ENCODE measurements around the gene MTOR.
A peak's percentile ranks its signal among the peaks of the same experiment; 100 is the strongest.
"Not testable (repeated sequence)": the region's sequence is repeated elsewhere in the genome, so short reads cannot be mapped to it uniquely, and the experiment has no call there.

MTOR gene

DNA sequence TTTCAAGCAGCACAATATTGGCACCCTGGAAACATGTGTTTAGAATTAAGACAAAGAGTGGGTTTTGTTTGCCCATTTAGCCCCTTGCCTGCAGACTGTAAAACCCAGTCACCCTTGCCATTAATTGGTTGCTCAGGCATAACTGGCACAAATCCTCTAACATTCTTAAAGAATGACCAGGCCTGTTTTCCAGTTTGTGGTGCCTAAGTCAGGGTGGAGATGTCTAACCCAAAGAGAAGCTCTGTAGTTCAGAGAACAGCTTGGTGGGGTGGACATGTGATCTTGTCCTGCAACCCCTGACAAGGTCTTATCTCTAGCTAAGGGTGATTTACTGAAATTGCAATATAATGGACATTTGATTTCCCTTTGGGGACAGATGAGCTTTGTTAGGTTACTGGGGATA, 82.0 kb downstream of the MTOR start:
- no peak for DNase-seq (ENCODE audit: low read depth, low spot score)

DNA sequence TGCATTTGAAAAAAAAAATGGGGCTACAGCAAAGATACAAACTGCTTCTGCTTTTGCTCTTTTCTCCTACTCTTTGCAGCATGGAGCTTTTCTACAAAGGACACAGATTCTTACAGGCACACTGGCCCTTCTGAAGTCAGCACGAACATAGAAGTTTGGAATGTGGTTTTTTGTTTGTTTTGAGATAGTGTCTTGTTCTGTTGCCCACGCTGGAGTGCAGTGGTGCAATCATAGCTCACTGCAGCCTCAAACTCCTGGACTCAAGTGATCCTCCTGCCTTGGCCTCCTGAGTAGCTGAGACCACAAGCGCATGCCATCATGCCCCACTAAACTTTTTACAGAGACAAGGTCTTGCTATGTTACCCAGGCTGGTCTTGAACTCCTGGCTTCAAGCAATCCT, 82.6 kb downstream of the MTOR start:
- DNase-seq (ENCODE audit: low read depth, low spot score), result not testable (repeated sequence)

DNA sequence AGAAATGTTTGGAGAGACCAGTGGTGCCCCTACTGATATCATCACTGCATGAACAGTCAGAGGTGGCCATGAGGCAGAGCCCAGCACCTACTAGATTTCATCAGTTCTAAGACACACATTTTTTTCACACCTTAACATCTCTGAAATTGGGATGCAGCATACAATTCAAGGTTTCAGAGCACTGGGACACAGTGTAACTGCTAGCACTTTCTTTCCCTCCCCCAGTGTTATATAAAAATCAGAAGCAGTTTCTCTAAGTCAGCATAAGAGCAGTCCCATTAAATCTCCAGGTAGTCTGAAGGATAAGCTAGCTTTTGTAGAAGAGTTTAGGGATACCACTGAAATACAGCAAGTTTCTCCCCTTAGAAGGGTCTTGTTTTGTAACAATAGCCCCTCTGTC, 83.2 kb downstream of the MTOR start:
- DNase-seq (ENCODE audit: low read depth, low spot score), result no peak

DNA sequence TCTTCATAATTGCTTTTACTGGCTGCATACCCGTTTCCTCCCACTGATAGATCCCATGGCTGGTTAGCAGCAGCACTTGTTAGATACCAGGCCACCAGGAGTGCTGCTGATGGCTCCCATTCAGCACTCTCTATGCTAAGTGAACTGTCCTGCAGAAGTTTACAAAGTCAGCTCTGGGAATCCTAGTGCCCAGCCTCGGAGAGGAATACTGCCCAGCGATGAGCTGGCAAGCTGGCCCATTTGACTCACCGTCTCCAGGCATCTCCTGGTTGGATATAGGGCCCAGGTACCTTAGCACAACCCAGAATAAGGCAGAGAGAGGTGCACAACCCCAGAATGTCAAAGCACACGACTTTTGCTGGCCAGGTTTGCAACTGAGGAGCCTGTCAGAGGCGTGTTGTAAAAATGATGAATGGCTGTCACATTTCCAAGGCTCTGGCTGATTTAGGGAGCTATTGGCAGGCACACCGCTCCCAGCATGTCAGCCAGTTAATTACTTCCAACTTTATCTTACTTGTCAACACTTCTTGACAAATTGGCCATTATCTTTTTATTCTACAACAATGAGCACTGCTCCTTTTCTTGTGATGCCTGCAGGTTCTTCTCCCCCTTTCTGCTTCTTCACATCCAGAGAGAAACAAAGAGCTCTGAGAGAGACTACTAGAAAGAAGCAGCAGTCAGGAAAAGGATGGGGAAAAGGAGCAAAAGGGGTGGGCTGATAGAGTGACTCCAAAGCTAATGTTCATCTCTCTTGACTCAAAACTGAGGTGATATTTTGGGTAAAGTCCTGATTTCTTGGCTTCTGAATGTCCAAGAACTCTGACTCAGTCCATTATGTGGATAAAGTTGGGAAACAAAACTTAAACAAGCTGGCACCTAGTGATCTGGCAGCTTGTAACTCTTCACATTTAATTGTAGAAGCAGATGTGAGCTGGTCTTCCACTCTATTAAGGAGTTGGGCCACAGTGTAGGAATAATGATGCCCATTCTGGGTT, 84.0 kb downstream of the MTOR start:
- peak; percentile 33 for DNase-seq (ENCODE audit: low read depth, low spot score)

DNA sequence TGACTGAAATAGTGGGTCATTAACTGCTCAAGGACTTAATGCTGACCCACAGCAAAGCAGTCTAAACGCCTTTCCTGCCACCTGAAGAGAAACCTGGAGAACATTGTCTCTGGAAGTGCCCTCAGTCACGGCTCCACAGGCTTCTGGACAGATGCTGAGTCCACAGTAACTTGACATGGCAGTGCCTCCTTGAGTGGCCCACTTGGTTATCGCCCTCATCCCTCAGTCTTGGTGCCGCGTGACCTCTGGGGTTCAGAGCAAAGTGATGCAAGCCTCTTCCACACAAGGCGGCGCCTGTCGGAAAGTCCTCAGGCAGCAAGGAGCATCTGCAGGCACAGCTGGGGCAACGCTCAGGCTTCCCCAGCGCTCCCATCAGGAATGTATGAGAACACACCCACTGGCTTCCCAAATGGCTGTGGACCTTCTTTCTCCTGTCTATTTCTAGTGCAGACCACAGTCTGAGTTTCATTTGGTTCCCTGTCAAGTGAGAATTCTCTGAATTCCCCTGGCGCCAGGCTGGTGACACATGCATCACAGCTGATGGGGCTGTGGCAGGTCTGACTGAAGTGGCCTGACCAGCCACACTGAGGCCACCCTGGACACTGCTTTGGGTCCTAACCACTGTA, 86.2 kb downstream of the MTOR start:
- DNase-seq (ENCODE audit: low read depth, low spot score), result peak; percentile 21

DNA sequence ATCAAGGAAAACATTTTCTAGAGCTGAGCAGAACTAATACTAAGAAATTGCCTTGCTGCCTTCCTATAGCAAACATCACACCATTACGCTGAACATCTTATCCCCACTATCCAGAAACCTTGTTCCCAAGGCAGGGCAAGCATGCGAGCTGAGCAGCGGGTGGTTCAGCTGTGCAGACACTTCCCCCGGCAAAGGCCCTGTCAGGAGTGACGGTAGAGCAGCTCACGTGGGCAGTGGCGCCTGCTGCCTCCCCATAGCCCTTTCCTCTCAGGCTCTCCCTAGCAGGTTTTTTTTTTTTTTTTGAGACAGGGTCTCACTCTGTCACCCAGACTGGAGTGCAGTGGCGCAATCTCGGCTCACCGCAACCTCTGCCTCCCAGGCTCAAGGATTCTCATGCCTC, 86.9 kb downstream of the MTOR start:
- no peak for DNase-seq (ENCODE audit: low read depth, low spot score)

DNA sequence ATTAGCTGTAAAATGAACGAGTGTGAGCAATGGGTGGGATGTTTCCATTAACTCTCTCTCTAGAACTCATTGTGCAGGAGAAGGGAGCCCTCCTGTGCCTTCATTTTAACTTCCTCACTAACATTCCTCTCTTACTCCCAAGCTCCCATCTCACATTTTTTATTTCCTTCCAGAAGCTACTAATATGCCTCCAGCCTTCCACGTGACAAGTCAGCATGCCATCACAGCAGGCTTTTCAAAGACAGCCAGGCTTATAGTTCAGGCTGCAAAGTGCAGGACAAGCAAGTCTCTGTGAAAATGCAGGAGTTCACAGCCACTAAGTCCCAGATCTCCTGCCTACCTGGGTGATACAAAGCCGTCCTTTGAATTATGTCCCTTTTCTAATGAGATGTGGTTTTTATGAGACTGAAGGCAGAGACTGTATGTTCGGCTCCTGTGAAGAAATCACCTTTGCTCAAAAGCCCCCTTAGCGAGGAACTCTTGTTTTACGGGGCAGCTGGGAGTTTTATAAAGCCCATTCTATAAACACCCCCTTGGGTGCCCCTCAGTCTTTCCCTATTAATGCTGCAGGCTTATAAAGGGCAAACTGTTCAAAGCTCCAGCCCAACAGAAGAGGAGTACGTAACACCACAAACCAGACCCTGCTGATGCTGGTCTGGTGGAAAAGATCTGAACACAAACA, 87.9 kb downstream of the MTOR start:
- no peak for DNase-seq (ENCODE audit: low read depth, low spot score)

DNA sequence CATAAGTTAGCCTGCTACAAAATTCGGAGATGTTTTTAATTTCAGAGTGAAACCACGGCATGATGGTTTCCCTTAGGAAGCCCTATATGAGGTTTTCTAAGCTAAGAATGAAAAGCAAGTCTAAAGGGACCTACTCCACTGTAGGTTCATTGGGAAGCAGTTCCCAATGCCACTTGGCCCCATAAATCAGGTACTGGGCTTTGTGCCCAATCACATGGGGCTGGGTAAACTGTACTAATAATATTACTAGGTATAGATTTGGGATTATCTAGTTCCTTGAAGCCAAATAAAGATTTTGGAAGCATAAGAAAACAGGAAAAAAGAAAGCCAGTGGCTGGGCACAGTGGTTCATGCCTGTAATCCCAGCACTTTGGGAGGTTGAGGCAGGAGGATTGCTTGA, 92.2 kb downstream of the MTOR start:
- no peak for DNase-seq (ENCODE audit: low read depth, low spot score)

DNA sequence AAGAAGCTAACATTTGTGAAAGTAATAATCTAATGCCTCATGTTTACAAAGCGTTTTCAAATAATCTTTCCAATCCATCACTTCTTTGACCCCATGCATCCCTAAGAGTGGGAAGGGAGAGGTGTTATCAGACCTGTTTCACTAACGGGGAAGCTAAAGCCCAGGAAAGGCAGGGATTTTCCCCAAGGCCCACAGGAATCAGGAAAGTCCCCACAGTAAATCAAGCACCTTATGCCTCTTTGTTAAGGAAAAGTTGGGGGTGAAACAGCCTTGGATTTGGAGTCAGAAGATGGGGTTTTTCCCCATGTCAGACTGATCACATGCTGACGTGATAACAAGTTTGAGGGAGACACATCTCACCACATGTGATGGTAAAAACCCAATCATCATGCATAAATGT, 93.1 kb downstream of the MTOR start:
- DNase-seq (ENCODE audit: low read depth, low spot score), result no peak

DNA sequence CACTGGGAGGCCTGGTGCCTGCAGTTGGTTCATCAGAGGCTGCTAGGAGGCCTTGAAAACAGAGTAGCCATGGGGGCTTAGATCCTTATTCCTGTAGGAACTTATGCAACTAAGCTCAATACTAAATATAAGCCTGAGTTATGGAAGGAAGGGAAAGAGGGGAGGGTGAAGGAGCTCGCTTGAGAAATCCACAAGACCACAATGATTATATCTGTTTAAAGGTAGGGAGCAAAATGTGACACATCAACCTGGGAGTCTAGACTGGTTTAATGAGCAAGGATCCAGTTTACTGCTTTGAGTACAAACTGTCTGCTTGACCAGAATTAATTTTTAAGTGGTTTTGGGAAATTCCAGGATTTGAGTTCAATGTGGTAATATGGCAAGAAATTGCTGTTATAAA, 93.6 kb downstream of the MTOR start:
- DNase-seq (ENCODE audit: low read depth, low spot score), result no peak

DNA sequence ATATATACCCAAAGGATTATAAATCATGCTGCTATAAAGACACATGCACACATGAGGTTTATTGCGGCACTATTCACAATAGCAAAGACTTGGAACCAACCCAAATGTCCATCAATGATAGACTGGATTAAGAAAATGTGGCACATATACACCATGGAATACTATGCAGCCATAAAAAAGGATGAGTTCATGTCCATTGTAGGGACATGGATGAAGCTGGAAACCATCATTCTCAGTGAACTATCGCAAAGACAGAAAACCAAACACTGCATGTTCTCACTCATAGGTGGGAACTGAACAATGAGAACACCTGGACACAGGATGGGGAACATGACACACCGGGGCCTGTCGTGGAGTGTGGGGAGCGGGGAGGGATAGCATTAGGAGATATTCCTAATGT, 95.6 kb downstream of the MTOR start:
- not testable (repeated sequence) for DNase-seq (ENCODE audit: low read depth, low spot score)

DNA sequence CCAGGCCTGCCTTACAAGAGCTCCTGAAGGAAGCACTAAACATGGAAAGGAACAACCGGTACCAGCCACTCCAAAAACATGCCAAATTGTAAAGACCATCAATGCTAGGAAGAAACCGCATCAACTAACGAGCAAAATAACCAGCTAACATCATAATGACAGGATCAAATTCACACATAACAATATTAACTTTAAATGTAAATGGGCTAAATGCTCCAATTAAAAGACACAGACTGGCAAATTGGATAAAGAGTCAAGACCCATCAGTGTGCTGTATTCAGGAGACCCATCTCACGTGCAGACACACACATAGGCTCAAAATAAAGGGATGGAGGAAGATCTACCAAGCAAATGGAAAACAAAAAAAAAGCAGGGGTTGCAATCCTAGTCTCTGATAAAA, 99.6 kb downstream of the MTOR start:
- not testable (repeated sequence) for DNase-seq (ENCODE audit: low read depth, low spot score)

DNA sequence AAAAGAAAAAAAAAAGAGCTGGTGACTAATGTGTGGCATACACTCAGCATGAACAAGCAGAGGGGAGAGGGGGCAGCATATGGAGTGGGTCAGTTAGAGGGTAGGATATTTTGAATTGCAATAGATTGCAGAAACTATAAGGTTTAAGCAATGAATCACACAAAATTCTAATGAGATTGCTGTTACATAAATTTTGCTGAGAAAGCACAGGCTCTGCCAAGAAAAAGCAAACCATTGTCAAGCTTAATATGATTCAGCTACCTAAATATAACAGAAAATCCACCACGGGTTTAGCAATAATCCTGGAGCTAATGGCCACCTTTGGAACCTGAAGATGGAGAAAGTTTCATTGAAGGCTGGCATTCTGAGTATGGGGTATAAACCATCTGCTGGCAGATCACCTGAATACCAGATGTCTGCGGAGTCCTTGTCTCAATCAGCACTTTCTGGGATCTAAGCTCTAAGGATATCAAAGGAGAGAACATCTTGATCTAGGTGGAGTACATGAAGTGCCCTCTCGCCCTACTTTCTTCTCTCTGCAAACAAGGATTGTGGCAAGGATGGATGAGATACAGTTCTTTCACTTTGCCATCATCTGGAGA, 103.5 kb downstream of the MTOR start:
- DNase-seq (ENCODE audit: low read depth, low spot score), result no peak

DNA sequence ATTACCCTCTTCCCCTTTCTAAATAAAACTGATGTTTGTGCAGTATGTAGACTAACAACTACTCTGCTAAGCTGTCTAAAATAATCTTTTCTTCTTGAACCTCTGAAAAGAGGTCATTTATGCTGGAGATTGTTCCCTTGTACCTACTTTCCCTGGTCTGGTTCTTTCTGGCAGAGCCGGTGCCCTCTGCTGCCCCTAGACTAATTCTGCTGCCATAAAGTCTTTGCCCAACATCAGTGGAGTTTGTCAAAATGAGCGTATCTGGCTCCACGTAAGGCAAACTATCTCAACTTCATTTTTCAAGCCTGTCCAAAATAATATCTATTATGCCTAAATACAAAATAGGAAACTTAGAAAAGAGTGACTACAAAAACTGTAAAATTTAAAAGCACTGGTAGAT, 104.1 kb downstream of the MTOR start:
- DNase-seq (ENCODE audit: low read depth, low spot score), result no peak

DNA sequence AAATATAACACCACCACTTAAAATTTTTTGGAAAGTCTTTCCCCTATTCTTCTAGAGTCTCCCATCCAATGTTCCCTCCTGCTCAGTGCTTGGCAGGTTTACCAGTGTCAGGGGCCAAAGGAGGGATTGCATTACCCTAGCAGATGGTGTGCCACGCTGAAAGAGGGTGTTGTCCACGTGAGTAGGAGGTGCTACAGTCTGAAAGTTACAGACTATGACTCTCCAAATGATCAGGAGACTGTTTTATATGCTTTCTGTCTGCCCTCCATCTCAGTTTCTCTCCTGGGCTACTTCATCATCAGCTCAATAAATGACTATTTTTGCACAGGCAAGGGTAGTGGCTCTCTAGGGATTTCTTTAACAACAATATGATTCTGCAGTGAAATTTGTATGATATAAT, 104.5 kb downstream of the MTOR start:
- DNase-seq (ENCODE audit: low read depth, low spot score), result no peak

DNA sequence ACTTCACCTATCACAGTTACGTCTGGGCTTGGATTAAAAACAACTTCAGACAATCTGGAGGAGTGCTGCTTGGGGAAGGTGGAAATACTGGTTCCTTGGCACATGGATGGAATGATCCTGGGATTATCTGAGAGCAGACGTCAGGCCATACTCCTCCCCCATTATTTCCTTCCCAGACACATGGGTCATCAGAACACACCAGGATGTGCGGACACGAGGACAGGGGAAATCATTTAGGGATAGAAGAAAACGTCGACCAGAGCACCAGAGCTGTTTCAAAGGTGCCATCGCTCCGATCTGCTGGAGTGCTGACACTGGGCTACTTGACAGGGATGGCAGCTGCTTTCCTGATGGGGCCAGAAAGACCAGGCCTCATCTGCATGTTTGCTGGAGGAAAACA, 105.0 kb downstream of the MTOR start:
- no peak for DNase-seq (ENCODE audit: low read depth, low spot score)

DNA sequence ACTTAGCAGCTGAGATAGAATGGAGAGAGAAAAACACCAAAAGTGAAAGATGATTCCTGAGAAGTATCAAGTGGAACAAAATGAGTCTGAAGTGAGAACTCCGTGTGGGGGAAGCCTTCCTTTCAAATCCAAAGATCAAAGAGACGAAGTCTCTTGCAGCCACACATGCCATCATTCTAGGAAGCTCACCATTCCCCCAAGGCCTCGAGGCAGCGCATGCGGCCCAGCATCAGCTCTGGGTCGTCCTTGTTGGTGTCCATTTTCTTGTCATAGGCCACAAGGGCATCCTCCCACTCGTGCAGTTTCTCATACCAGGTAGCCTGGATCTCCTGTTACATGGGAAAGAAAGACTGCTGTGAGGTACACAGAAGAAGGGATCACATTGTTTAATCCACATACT, 105.4 kb downstream of the MTOR start:
- no peak for DNase-seq (ENCODE audit: low read depth, low spot score)

DNA sequence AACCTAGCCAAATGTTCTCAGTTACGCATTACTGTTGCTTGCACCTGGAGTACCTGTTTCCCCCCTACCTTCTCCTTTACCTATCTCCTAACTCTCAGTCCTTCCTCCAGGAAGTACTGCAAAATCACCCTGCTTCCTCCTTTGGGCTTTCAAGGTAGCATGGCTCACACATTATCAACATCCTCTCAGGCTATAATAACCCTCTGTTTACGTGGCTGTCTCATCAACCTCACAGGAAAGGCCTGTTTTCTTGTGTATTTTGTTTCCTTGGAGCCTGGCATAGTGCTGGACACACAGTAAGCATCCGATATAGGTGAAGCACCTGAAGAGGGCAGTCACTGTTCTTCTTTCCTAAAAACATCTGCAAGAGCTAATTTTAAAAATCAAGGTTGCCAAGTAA, 105.9 kb downstream of the MTOR start:
- no peak for DNase-seq (ENCODE audit: low read depth, low spot score)

DNA sequence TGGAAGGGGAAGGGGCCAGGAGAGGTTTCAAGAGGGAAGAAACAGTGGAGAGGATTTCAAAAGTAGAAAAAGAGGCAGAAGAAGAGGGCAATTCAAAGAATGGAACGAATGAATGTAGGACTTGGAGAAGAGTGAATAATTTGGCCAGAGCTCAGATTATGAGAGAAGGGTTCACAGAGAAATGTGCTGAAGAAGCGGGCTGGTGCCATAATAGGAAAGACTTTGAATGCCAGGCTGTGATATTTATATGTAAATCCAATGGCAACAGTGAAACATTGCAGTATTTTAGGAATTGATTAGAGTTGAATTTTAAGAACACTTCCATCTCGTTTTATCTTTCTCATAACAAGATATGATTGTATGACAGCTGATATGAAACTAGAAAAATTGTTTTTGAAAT, 109.2 kb downstream of the MTOR start:
- no peak for DNase-seq (ENCODE audit: low read depth, low spot score)

DNA sequence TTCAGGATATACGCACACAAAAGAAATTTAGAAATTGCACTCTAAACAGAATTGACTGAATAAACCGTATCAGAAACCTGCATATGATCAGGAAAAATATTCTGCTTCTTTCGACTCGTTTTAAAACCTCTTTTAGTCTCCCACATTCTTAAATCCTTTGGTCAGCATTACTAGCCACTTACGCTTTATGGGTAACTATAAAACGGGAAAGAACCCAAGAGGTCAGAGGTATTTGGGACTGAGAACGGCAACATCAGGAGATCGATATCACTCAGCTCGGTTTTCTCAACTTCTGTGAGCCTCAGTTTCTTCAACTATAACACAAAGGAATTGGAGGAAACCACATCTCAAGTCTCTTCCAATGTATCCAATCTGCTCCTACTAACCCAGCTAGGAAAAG, 109.6 kb downstream of the MTOR start:
- no peak for DNase-seq (ENCODE audit: low read depth, low spot score)

DNA sequence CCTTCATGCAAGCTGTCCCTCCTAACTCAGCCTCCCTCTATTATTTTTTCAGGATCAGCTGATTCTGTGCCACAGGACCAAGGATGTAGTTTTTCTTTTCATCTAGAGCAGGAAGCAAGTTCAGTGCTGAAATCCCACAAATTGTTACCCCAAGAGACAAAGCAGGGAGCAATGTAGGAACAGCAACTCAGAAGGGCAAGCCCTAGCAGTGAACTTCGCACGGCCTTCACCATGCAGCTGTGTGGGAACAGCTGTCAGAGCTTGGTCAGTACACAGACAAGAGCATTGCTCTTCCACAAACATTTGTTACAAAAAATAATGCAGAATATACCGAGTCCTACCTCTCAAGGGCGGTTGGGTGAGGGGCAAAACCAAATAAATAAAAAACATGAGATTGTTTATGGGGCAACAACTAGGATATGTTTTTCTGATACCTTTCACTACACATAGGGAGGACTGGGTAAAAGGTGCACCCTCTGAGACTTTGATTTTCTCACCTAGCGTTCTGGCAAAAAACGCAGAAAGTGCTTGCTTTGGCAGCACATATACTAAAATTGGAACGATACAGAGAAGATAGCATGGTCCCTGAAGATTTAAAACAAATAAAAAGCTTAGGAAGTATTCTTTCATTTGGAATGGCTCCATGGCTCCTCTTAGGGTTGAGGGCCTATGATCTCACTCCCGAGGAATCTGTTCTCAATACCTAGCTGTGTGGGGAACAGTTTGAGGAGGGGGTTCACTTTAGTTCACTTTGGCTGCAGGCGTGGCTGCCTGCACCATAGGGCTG, 110.3 kb downstream of the MTOR start:
- DNase-seq (ENCODE audit: low read depth, low spot score), result no peak
